ENCODE measurements around the gene PRKD3. TPM values are rescaled to one million over a fixed set of nuclear protein-coding genes. Genes with fewer than 3 reads are reported as not detected.

The PRKD3 gene
- total and polyA plus RNA-seq, 2 of the 13 experiments (the other 11 are each of a cell fraction or from before 2014, with no cell fraction given): 11.6 to 38.4 TPM

DNA sequence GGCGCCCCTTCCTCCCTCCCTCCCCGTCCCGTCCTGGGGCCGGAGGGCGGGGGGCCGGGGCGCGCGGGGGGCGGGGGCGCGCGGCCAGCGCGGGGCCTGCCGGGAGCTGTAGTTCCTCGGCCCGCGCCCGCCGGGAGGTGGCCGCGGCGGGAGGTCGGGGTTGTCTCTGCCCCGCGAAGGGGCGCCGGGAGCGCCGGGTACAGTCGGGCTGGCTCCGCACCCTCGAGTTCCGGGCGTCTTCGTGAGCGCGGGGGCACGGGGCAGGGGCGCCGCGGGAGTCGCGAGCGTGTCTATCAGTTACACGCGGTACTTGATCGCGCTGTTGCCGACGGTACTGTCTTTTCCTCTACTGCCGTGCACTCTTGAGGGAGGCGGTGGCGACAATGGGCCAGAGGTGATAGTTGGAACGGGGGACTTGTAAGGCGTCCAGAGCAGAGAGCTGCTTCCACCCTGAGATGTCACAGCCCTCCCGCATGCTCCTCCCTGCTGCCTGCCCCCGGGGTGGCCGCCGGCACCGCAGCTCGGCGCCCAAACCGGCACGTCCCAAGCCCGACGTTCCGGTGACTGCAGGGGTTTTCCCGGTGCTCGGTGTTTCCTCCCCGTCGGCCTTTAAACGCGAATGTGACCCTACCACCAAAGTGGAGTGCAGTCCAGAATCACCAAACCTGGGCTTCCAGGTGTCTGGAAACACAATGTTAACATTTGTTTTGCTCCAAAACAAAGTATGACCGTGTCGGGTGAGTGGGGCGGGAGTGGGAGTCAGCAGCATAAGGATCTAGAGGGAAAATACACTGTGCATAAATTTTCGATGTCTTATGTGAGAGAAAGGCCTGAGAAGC is at the start of gene PRKD3 (continued):
- peak; percentile 48; the same call in 1 of the 2 replicates for TF ChIP-seq MYC (CRISPR knock-in tag; IDR thresholded peaks at IDR 0.05; ENCODE audit: borderline replicate concordance)
- no peak for TF ChIP-seq ATAD3A (CRISPR knock-in tag; IDR thresholded peaks at IDR 0.05)
- TF ChIP-seq ZNF564 (CRISPR knock-in tag; IDR thresholded peaks at IDR 0.05): no peak
- TF ChIP-seq, protein P1, sequence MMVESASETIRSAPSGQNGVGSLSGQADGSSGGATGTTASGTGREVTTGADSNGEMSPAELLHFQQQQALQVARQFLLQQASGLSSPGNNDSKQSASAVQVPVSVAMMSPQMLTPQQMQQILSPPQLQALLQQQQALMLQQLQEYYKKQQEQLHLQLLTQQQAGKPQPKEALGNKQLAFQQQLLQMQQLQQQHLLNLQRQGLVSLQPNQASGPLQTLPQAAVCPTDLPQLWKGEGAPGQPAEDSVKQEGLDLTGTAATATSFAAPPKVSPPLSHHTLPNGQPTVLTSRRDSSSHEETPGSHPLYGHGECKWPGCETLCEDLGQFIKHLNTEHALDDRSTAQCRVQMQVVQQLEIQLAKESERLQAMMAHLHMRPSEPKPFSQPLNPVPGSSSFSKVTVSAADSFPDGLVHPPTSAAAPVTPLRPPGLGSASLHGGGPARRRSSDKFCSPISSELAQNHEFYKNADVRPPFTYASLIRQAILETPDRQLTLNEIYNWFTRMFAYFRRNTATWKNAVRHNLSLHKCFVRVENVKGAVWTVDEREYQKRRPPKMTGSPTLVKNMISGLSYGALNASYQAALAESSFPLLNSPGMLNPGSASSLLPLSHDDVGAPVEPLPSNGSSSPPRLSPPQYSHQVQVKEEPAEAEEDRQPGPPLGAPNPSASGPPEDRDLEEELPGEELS (CRISPR knock-in tag; IDR thresholded peaks at IDR 0.05): no peak
- peak; percentile 38; the same call in 1 of the 2 replicates for TF ChIP-seq HIC2 (CRISPR knock-in tag; IDR thresholded peaks at IDR 0.05; ENCODE audit: low read depth)
- no peak for TF ChIP-seq U2AF2 (IDR thresholded peaks at IDR 0.05; ENCODE audit: low read depth, low read length)
- 0 out of 2 replicates have a peak, but pooled peaks have one; percentile 12 for TF ChIP-seq HOMEZ (CRISPR knock-in tag; IDR thresholded peaks at IDR 0.05; ENCODE audit: low read depth)
- TF ChIP-seq ZNF276 (CRISPR knock-in tag; IDR thresholded peaks at IDR 0.05; ENCODE audit: low read depth): no peak
- TF ChIP-seq ZNF891 (CRISPR knock-in tag; IDR thresholded peaks at IDR 0.05): no peak
- TF ChIP-seq ZNF143 (CRISPR knock-in tag; IDR thresholded peaks at IDR 0.05): peak; percentile 86
- TF ChIP-seq, protein P2, sequence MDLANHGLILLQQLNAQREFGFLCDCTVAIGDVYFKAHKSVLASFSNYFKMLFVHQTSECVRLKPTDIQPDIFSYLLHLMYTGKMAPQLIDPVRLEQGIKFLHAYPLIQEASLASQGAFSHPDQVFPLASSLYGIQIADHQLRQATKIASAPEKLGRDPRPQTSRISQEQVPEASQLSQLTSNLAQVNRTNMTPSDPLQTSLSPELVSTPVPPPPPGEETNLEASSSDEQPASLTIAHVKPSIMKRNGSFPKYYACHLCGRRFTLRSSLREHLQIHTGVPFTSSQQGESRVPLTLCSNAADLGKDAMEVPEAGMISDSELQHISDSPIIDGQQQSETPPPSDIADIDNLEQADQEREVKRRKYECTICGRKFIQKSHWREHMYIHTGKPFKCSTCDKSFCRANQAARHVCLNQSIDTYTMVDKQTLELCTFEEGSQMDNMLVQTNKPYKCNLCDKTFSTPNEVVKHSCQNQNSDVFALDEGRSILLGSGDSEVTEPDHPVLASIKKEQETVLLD (CRISPR knock-in tag; IDR thresholded peaks at IDR 0.05; ENCODE audit: low read depth): no peak
- no peak for TF ChIP-seq SIN3B (IDR thresholded peaks at IDR 0.05; ENCODE audit: low read length)
- peak; percentile 31; the same call in 1 of the 2 replicates for TF ChIP-seq TFDP2 (CRISPR knock-in tag; IDR thresholded peaks at IDR 0.05)
- TF ChIP-seq MTA1 (CRISPR knock-in tag; IDR thresholded peaks at IDR 0.05; ENCODE audit: borderline replicate concordance): no peak
- TF ChIP-seq MLLT10 (CRISPR knock-in tag; IDR thresholded peaks at IDR 0.05): no peak
- peak; percentile 68; the same call in 1 of the 2 replicates for TF ChIP-seq HOXA7 (CRISPR knock-in tag; IDR thresholded peaks at IDR 0.05)
- no peak for TF ChIP-seq MAFG (CRISPR knock-in tag; IDR thresholded peaks at IDR 0.05)
- no peak for TF ChIP-seq DNMT1 (CRISPR knock-in tag; IDR thresholded peaks at IDR 0.05)
- peak; percentile 56 for TF ChIP-seq CBFB (CRISPR knock-in tag; IDR thresholded peaks at IDR 0.05)
